Caco-2 (cell line): ENCODE data around the gene ELF4. TPM values are rescaled to one million over a fixed set of nuclear protein-coding genes. Genes with fewer than 3 reads are reported as not detected.

Experiments used
- BruUV-seq: library from RNA; stranded (reverse); fragments of 400-500 nt; replicated peaks from 2 replicates; lab custom pipeline; 2021; lab: Mats Ljungman, UMichigan
- CTCF ChIA-PET: fragments of 300-600 bp; sonication (Branson Sonifier 250); formaldehyde crosslinking; loops from one replicate; lab custom pipeline; 2022; ENCODE audit warnings: antibody characterized with exemption; lab: Charles Lee
- POLR2A ChIA-PET: fragments of 300-600 bp; sonication (Branson Sonifier 250); formaldehyde crosslinking; loops from one replicate; lab custom pipeline; 2022; ENCODE audit warnings: antibody characterized with exemption; lab: Charles Lee
- DNase-seq, 2 experiments: peaks; one replicate each; pipeline versions ENCODE4 v3.0.0 to v3.0.0-alpha.2; 2020 to 2022
- H3K27me3 ChIP-seq: replicated peaks from 2 replicates; pipeline ENCODE4 v1.6.0; 2011; ENCODE audit warnings: low read length; ENCODE audit not compliant: control insufficient read depth, insufficient read depth
- H3K36me3 ChIP-seq: 2 replicates; pipeline ENCODE4 v1.5.1; 2011; ENCODE audit warnings: low read length; ENCODE audit not compliant: control insufficient read depth, insufficient read depth
- H3K4me1 ChIP-seq: fragments of 250-450 bp; sonication (Bioruptor Pico); 2 replicates; pipeline ENCODE4 v1.5.1; 2020; ENCODE audit warnings: mild to moderate bottlenecking
- H3K4me3 ChIP-seq: 2 replicates; pipeline ENCODE4 v1.5.1; 2011; ENCODE audit warnings: low read depth, mild to moderate bottlenecking, control low read depth, low read length
- H3K9me3 ChIP-seq: fragments of 250-450 bp; sonication (Bioruptor Pico); 2 replicates; pipeline ENCODE4 v1.5.1; 2020; ENCODE audit warnings: mild to moderate bottlenecking, moderate library complexity
- H3K27ac Mint-ChIP-seq: one replicate; pipeline ENCODE4 v1.8.0; 2022; ENCODE audit warnings: mixed read lengths; ENCODE audit not compliant: unreplicated experiment
- H3K27me3 Mint-ChIP-seq: one replicate; pipeline ENCODE4 v1.8.0; 2022; ENCODE audit warnings: mixed read lengths; ENCODE audit not compliant: insufficient read depth, unreplicated experiment
- H3K36me3 Mint-ChIP-seq: one replicate; pipeline ENCODE4 v1.8.0; 2022; ENCODE audit warnings: mild to moderate bottlenecking, mixed read lengths; ENCODE audit not compliant: insufficient read depth, unreplicated experiment
- H3K4me1 Mint-ChIP-seq: one replicate; pipeline ENCODE4 v1.8.0; 2022; ENCODE audit warnings: low read depth, mixed read lengths; ENCODE audit not compliant: unreplicated experiment
- H3K4me3 Mint-ChIP-seq: one replicate; pipeline ENCODE4 v1.8.0; 2022; ENCODE audit warnings: mild to moderate bottlenecking, moderate library complexity, mixed read lengths; ENCODE audit not compliant: unreplicated experiment
- H3K9me3 Mint-ChIP-seq: one replicate; pipeline ENCODE4 v1.8.0; 2022; ENCODE audit warnings: mixed read lengths; ENCODE audit not compliant: unreplicated experiment
- CTCF ChIP-seq, 2 experiments: fragments of 200-600 bp in 1 of 2; IDR thresholded peaks; 1 replicate in 1 of 2; 2 replicates in 1 of 2; pipeline versions ENCODE4 v1.5.1 to v1.8.0; 2011 to 2022; ENCODE audit warnings: antibody characterized with exemption in 1 of 2, control low read depth in 1 of 2, inconsistent platforms in 1 of 2, low read depth in 1 of 2, low read length in 1 of 2, mild to moderate bottlenecking in 1 of 2, moderate library complexity in 1 of 2; ENCODE audit not compliant: insufficient read depth in 1 of 2, severe bottlenecking in 1 of 2, unreplicated experiment in 1 of 2
- intact Hi-C: fragments of 100-400 bp; cut with micrococcal nuclease; formaldehyde crosslinking; loops from one replicate; pipeline ENCODE4 v1.10.0; 2022; ENCODE audit not compliant: unreplicated experiment
- total RNA-seq: library from RNA; stranded (reverse); gene quantifications from 2 replicates; pipeline ENCODE4 v1.2.3, GENCODE V29; 2022

Gene ELF4
- total RNA-seq, 1 experiment from 2014 or later, result 25.3 TPM

GRCh38 chrX:130048686-130049222, 61.5 kb downstream of the ELF4 start:
- H3K9me3 Mint-ChIP-seq, result no peaks in the 10 kb centered on the region
- no peak for TF ChIP-seq CTCF (IDR thresholded peaks at IDR 0.05; ENCODE audit: insufficient read depth in 1 of 2, low read depth in 1 of 2, low read length in 1 of 2, severe bottlenecking in 1 of 2, unreplicated experiment in 1 of 2)
- Histone ChIP-seq H3K27me3 (no peaks in the 10 kb centered on the region), H3K9me3 (no peaks in the 10 kb centered on the region), H3K4me1 (no peaks in the 10 kb centered on the region), H3K36me3 (peaks cover 1% of the 10 kb centered on the region; the same call in 1 of the 2 replicates), H3K4me3 (no peak overlapping the region)
- no peak overlapping the region for H3K4me3 Mint-ChIP-seq
- H3K36me3 Mint-ChIP-seq, result peaks cover 42% of the 10 kb centered on the region
- no peaks in the 10 kb centered on the region for H3K27me3 Mint-ChIP-seq
- DNase-seq, result no peak
- CTCF ChIA-PET, result no interaction called here
- intact Hi-C loops, result no loop called here
- H3K4me1 Mint-ChIP-seq, result no peaks in the 10 kb centered on the region
- no peak overlapping the region for H3K27ac Mint-ChIP-seq
- BruUV-seq, result no TSS peak
- POLR2A ChIA-PET, result no interaction called here

- no TSS peak for BruUV-seq
- Histone ChIP-seq H3K27me3 (no peaks in the 10 kb centered on the region), H3K9me3 (no peaks in the 10 kb centered on the region), H3K4me1 (no peaks in the 10 kb centered on the region), H3K36me3 (peaks cover 1% of the 10 kb centered on the region; the same call in 1 of the 2 replicates), H3K4me3 (no peak overlapping the region)
- POLR2A ChIA-PET, result no interaction called here
- no peaks in the 10 kb centered on the region for H3K9me3 Mint-ChIP-seq
- no peak for DNase-seq
- H3K4me3 Mint-ChIP-seq, result no peak overlapping the region
- intact Hi-C loops, result no loop called here
- no peaks in the 10 kb centered on the region for H3K4me1 Mint-ChIP-seq
- no peak overlapping the region for H3K27ac Mint-ChIP-seq
- no peaks in the 10 kb centered on the region for H3K27me3 Mint-ChIP-seq
- CTCF ChIA-PET, result no interaction called here
- peaks cover 43% of the 10 kb centered on the region for H3K36me3 Mint-ChIP-seq
- TF ChIP-seq CTCF (IDR thresholded peaks at IDR 0.05; ENCODE audit: insufficient read depth in 1 of 2, low read depth in 1 of 2, low read length in 1 of 2, severe bottlenecking in 1 of 2, unreplicated experiment in 1 of 2), result no peak
Observed at GRCh38 chrX:130047416-130047815, 62.9 kb downstream of the ELF4 start.

- H3K27me3 Mint-ChIP-seq, result no peaks in the 10 kb centered on the region
- BruUV-seq, result no TSS peak
Observed at GRCh38 chrX:130039847-130040246, 70.5 kb downstream of the ELF4 start.

More at GRCh38 chrX:130039847-130040246, 70.5 kb downstream of the ELF4 start:
- H3K27me3 ChIP-seq, result no peaks in the 10 kb centered on the region
- Mint-ChIP-seq H3K9me3 (no peaks in the 10 kb centered on the region), H3K4me1 (no peaks in the 10 kb centered on the region), H3K27ac (no peak overlapping the region), H3K4me3 (no peak overlapping the region), H3K36me3 (peaks cover 20% of the 10 kb centered on the region)
- ChIA-PET CTCF (interaction anchor here (1.0 kb wide), 1 partner anchor 21 kb away, joined by 3 read pairs; no protein-coding TSS in a partner anchor), POLR2A (no interaction called here)
- H3K4me3 ChIP-seq, result no peak overlapping the region
- DNase-seq, result no peak
- no peaks in the 10 kb centered on the region for H3K9me3 ChIP-seq
- H3K36me3 ChIP-seq, result no peaks in the 10 kb centered on the region
- H3K4me1 ChIP-seq, result no peaks in the 10 kb centered on the region
- no peak for TF ChIP-seq CTCF (IDR thresholded peaks at IDR 0.05; ENCODE audit: insufficient read depth in 1 of 2, low read depth in 1 of 2, low read length in 1 of 2, severe bottlenecking in 1 of 2, unreplicated experiment in 1 of 2)
- intact Hi-C loops, result no loop called here
